LoVo (cell line): ENCODE results near the gene NACAD.

ENCODE experiments used
- DNase-seq: peaks from one replicate; pipeline ENCODE4 v3.0.0-alpha.2; 2016; ENCODE audit warnings: low spot score

Gene NACAD

DNA sequence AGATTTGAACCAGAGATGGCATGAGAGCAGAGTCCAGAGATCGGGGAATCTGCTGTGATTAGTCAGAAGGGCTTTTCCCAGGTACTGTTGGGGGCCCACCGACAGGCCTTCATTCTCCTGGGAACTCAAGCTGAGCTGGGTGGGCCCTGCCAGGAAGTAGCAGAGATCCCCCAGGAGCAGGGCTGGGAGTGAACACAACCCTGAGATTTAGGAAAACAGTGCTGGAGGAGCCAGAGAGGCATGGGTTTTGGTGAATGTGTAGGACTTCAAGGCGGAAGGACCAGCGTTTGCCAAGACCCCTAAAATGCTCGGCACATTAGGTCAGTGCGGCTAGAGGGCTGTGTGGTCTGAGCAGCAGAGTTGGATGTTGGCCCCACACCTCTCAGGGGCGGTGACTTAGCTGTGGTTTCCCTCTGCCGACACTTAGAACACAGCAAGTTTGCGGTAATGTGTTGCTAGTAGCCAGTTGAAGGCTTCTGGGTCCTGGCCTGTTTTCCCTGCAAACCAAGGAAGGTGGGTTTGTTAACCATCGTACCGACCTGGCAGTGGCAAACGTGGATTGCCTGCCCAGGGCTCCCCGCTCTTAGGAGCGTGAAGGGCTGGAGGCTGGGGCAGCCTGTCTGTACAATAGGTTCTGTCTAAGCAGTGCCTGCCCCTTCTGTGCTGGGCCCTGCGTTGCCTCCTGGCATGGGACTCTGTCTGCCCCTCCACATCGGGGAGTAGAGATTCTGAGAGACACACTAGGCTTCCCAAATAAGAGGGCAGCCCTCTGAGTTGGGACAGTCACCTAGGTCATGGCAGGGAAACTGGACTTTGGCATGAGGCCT lies 14.0 kb downstream of the NACAD start:
- DNase-seq = no peak

DNA sequence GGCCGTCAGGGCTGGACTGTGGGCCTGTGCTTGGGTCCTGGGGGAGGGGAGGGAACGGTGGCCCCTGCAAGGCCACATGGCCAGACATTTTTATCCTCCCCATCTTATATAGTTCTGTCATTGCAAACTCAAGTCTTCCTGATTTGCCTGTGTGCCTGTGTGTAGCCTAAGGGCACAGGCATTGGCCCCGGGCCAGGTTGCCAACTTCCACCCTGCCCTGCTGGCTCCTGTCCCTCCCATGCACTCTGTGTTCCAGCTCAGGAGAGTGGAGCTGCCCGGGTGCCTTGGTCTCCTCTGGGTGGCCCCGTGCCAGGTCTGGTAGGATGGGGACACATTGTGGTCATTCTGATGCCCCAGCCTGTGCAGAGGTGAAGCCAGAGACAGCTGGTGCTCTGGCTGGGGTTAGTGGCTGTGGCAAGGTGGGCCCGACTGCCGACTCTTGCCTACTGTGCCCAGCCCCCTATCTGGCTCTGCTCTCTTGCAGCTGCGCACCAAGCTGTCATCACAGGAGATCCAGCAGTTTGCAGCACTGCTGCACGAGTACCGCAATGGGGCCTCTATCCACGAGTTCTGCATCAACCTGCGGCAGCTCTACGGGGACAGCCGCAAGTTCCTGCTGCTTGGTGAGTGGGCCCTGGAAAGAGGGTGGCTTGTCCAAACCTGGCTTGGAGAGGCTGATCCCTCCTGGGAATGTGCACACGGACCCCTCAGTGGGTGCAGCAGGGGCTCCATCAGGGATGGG lies 14.8 kb downstream of the NACAD start:
- no peak for DNase-seq

DNA sequence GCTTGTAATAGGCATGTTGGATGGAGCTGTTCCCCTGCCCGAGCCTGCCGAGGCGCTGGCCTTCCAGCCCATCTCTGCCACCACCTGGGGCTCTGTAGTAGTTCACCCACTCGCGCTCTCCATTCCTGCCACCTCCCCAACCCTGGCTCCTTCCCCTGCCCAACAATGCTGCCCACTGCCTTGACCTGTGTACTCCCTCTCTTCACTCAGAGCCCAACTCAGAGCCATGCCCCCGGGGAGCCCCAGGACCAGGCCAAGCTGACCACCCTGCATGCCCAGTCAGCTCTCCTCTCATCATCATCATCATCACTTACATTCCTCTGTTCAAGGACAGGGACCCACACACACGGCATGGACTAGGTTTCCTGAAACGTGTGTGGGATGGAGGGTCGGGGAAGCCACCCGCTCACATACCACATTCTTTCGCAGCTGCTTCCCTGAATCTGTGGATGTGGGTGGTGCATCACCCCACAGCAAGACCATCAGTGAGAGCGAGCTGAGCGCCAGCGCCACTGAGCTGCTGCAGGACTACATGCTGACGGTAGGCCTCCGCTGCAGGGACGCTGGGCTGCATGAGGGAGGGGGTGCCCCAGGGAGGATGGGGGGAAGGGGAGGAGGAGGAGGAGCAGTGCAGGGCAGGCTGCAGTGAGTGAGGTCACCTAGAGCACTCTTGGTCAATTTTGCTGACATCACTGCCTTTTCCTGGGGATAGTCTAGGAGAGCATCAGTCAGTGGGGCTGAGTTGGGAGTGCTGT lies 15.6 kb downstream of the NACAD start:
- no peak for DNase-seq

DNA sequence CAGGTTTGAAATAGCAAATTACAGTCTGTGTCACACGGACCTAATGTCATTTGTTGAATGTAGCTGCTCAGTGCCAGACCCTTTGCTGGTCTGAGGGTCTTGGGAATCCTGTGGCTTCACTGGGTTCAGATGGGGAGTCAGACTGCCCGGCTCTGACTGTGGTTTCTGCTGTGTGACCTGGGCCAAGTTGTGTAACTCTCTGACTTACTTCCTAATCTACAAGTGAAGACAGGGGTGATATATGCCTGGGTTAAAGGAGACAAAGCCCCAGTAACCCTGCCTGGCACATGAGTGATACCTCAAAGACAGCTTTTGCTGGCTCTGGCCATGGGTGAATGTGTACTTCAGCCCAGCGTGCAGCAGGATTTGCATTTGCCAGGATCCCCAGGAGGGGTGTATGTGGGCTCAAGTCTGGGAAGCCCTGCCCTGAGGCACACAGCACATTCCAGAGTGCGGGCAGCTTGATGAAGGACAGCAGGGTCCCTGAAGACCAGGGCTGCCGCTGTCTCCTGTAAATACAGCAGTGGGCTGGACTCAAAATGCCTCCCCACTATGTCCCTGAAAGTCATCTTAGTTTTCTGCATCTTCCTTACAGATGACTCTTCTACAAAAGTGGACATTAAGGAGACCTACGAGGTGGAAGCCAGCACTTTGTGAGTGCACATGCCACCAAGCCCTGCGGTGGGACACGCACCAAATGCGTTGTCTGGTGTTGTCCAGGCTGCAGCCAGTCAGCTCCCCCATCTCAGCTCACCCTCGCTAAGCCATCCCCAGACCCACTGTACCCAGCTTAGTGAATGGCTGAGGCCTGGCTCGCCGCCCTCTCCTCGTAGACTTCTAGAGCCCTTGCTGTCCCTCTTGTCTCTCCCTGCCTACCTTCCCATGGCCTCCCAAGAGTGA lies 16.4 kb downstream of the NACAD start:
- no peak for DNase-seq

DNA sequence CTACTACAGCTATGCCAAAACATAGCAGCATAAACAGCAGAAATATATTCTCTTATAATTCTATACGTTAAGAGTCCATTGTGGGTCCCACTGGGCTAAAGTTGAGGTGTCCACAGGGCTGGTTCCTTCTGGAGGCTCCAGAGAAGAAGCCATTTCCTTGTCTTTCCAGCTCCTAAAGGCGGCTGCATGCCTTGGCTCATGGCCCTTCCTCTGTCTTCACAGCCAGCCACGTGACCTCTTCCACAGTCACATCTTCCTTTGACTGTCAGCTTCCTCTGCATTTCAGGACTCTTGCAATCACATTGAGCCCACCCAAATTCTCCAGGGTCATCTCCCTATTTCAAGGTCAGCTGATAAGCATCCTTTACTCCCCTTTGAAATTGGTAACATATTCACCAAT lies 17.2 kb downstream of the NACAD start:
- DNase-seq = no peak

DNA sequence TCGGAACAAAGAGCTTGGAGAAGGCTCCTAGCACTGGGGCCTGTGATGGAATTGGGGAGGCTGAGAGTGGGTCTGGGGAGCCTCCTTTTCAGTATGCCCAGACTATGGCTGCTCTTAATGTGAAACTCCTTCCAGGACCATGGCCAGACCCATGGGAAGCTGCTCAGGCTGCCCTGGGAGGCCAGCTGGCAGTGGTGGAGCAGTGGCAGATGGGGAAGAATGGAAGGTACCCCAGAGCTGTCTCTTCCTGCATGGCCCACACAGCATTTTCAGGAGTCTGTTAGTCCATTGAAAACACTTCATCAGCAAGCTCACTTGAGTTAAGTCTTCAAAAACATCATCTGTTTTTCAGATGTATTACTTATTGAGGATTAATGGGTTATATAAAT lies 18.5 kb downstream of the NACAD start:
- no peak for DNase-seq

DNA sequence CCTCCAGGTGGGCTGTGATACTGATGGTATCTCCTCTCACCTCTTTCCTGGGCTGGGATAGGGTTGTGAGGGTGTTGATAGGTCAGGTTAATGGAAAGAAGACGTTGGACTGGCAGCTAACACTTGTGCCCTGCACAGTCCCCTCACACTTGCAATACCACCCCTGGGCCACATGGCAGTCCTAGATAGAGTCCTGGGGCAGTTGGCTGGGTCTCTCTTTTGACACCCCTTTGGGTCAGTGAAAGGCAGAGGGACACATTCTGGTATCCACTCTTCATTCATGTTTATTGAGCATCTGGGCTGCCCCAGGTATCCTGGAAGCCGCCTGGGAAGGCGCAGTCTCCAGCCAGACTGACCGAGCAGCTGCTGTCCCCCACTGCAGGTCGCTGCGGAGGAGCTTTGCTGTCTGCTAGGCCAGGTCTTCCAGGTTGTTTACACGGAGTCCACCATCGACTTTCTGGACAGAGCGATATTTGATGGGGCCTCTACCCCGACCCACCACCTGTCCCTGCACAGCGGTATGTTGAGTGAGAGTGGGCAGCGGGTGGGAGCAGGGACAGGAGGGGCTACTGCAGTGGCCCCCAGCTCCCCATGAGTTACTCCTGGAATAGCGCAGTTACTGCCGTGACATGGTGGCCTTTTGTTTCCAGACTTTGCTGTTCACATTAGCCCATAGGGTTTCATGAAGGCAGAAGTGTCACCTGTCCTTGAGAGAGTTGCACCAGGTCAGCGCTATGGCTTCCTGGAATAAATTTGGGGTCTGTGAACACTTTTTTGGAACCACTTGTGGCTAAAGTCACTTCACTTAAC lies 19.1 kb downstream of the NACAD start:
- no peak for DNase-seq

DNA sequence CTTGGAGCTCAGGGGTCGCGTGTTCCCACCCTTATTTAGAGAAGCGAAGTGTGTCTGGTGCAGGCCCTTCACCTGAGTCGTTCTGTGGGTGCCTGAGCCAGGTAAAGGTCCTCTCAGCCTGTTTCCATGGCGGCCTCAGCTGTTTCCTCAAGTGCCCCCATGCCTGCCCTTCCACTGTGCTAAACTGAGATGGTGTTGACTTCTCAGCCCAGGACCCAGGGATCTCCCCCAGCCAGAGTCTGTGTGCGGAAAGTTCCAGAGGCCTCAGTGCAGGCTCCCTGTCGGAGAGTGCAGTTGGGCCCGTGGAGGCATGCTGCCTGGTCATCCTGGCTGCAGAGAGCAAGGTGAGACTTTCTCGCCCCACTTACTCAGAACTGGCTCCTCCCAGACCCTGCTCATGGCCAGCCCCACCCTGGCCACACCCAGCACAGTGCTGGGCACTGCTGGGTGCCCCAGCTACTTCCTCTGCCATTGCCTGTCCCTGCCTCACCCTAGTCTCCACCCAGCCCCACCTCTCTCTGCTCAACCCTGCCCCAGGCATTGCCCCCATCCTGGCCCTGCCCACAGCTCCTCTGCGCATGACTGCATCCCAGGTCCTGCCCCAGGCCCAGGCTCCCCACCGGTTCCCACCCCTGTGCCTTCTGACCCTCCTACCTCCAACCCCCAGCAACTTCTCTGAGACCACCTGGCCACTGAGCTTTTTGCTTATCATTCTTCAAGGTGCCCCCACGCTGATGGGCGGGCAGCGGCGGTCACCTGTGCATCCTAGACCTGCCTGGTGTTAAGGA lies 20.3 kb downstream of the NACAD start:
- DNase-seq = no peak

DNA sequence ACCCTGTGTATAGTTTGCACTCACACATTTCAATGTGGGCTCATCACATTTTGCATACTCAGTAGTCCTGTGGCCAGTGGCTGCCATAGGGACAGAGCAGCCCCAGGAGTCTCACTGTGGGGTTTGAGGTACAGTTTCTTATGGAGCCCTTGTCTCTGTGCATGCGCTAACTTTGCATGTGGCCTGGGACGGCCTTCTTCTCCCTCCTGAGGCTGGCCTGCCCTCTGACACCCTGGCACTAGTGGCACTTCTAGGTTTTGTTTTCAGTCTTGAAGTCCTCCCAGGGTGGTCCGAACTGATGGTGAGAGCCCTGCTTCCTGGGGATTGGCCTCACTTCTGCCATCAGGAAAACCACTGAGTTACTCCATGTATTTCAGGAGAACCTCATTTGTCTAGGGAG lies 21.2 kb downstream of the NACAD start:
- no peak for DNase-seq

DNA sequence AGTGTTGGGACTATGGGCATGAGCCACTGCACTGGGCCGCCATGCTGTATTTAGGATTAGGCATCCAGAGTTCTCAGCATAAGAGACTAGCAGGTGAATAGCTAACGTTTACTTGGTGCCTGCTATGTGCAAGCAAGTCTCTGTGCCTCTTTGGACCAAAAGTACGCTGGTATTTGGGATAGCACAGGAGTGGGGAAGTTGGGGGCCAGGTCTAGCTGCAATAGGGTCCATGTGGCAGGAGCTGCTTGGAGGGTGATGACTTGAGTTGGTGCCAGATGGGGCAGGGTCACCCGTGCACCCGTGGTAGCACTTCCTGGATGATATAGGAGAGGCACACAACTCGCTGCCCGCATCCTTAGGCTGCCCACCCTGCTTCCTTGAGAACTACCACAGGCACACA lies 22.4 kb downstream of the NACAD start:
- DNase-seq = no peak

DNA sequence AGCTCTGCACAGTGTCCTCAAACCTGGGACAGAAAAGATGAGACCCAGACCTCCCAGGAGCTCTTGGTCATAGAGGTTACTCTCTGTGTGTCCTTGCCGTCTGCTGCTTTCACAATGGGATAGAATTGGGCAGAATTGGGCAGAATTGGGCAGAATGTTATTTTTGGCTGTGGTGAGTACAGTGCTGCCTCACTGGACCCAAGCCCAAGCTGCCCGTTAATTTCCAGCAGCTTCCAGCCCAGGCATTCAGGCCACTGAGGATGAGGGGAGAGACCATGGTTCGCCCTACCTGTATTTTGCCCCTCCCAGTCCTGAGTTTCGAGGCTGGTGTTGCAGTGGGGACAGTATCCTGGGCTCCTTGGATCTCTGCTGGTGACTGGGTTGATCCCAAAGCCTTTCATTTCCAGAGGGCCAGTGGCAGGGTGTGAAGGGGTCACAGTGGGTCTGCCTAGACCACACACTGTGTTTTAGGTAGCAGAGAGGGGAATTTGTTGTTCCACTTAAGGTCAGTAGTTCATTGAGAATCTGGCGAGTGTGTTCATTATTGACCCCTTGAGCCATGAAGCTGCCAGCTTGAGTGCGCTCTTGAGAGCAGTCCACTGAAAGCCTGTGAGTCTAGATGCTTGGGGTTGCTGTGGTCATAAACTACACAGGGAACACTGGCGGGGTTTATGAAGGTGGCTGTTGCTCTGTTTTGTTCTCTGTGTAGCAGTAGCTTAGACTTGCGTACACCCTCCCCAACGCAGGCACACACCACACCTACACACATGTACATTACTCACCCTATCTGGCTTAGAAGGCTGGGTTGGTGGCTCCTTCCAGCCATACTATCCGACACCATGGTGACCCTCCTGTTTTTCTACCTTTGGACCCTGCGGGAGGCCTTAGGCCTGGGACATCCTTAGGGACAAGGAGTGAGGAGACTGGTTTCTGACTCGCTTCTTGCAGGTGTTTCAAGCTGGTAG lies 23.5 kb downstream of the NACAD start:
- DNase-seq = no peak

DNA sequence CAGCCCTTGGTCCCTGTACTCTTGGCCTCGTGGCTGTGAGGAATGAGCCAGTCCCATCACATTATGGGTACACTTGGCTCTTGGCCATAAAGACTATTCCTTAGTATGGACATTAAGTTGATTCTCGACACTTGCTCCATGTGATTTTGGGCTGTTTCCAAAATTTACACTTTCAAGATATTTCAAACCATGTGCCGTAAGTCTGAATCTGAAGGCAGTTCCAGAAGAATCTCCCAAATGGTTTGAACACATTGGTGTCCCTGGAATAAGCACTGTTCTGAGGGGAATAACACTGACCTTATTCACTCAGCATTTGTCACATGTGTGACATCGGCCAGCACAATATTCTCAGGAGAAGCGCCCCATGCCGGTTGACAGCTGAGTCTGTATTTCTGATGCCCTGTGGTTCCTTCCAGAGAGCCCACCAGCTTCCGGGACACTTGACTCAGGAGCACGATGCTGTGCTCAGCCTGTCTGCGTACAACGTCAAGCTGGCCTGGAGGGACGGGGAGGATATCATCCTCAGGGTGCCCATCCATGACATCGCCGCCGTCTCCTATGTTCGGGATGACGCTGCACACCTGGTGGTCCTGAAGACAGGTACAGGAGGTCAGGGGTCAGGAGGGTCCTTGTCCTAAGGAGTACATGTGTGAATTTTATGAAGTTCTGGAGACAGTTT lies 24.6 kb downstream of the NACAD start:
- no peak for DNase-seq

DNA sequence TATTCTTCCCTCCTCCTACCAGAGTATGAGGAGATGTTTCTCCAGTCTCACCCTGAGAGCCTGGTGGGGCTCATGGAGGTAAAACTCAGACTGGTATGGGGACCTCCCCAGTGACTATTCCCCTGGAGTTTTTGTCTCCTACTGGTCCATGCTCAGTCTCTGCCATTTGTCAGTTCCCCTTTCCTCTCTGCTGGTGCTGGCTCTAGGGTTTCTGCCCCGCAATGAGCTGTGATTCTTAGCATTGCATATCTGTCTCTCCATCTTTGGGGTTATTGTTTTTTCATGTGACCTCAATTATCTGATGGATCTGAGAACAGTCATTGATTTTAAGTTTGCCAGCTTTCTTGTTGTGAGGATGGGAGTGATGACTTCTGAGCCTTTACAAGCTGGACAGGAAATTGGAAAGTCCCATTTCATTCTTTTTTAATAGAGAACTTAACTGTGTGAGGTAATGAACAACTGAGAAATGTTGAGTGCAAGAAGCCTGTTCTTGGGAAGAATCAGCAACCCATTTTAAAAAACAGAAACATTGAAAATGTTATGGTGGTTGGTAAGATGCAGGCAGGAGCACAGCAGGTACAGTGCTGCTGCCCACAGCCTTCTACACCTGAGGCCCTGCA lies 26.9 kb downstream of the NACAD start:
- no peak for DNase-seq

DNA sequence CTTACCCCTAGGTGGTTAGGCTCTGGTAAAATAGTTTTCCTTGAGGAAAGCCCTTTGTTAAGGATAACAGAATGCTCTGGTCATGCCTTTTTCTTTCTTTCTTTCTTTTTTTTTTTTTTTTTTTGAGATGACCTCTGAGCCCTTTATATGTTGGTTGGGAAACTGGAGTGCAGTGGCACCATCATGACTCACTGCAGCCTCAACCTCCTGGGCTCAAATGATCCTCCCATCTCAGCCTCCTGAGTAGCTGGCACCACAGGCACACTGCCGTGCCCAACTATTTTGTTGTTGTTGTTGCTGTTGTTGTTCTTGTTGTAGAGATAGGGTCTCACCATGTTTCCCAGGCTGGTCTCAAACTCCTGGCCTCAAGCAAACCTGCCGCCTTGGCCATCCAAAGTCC lies 27.4 kb downstream of the NACAD start:
- DNase-seq = no peak

DNA sequence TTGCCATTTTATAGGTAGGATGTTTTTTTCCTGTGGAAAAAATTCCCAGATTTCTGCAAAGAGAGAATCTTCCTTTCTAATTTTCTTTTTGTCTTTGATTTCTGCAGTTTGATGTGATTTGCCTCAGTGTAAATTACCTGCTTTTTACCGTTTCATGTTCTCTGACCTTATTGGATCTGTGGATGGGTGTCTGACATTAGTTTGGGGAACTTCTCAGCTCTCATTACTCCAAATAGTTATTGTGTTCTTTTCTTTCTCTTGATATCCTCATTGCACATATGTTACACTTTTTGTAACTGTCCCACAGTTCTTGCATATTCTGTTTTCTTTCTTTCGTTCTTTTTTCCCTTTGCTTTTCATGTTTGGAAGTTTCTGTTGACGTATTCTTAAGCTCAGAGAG lies 28.5 kb downstream of the NACAD start:
- DNase-seq = no peak

DNA sequence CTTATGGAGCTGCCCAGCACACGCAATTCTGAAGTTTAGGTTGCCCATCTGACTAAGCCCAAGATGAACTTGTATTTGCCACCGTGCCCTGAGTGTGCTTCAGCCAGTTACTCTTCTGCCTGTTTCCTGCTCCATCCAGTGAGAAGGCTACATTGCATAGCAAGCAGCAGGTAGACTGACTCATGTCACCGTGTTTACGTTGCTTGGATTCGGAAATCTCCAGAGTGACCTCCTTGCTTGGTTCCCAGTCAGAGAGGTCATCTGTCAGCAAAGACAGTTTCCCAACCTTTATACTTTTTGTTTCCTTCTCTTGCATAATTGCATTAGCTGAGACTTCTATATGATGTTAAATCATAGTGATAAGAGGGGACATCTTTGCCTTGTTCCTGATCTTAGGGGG lies 30.9 kb downstream of the NACAD start:
- DNase-seq = no peak

DNA sequence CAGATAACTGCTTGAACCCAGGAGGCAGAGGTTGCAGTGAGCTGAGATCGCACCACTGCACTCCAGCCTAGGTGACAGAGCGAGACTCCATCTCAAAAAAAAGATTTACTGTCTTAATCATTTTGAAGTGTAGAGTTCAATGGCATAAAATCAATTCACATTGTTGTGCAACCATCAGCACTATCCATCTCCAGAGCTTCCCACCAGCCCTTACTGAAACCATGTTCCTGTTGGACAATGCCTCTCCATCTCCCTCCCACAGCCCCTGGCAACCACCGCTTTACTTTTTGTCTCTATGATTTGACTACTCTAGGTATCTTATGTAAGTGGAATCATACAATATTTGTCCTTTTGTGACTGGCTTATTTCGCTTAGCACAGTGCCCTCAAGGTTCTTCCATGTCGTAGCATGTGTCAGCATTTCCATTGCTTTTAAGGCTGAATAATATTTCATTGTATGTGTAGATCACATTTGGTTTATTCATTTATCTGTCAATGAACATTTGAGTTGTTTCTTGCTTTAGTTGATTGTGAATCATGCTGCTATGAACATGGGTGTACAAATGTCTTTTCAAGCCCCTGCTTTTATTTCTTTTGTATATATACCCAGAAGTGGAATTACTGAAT lies 33.1 kb downstream of the NACAD start:
- no peak for DNase-seq

DNA sequence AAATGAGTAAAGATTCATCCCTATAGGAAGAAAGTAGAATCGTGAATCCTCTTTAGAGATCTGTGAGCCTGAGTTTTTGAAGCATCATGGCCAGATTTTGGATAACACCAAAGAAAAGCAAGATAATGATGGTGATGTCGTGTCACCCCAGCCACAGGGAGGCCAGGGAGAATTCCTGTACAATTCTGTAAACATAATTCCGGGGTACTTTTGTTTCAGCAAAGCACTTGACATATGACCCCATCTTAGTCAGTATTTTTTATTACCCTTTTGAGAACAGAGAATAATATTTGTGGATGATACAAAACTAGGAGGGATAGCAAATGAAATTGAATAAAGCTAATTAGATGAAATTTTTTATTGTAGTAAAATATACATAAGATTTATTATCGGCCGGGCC lies 33.8 kb downstream of the NACAD start:
- DNase-seq = no peak
